PC-3 (cell line): ENCODE measurements around the gene ZP3. TPM values are rescaled to one million over a fixed set of nuclear protein-coding genes. Genes with fewer than 3 reads are reported as not detected.

Source experiments
- ATAC-seq: fragments of 200-7000 bp; cut with Tn5 transposase; 2 replicates; pipeline ENCODE4 v1.9.1; 2020; ENCODE audit warnings: mild to moderate bottlenecking, moderate library complexity
- BruUV-seq: library from RNA; stranded (reverse); fragments of 400-500 nt; replicated peaks from 2 replicates; lab custom pipeline; 2021; lab: Mats Ljungman, UMichigan
- CTCF ChIA-PET: fragments of 300-600 bp; sonication (Branson Sonifier 250); formaldehyde crosslinking; loops from one replicate; lab custom pipeline; 2022; ENCODE audit warnings: antibody characterized with exemption; lab: Charles Lee
- POLR2A ChIA-PET: fragments of 300-600 bp; sonication (Branson Sonifier 250); formaldehyde crosslinking; loops from one replicate; lab custom pipeline; 2022; ENCODE audit warnings: antibody characterized with exemption; ENCODE audit not compliant: unreplicated experiment; lab: Charles Lee
- DNase-seq: peaks from one replicate; pipeline ENCODE4 v3.0.0-alpha.2; 2015
- H2AFZ ChIP-seq: fragments of 300-600 bp; sonication (generic); 2 replicates; pipeline ENCODE4 v1.6.0; 2016; ENCODE audit warnings: antibody characterized with exemption, low read length
- H3F3A ChIP-seq: fragments of 300-600 bp; sonication (generic); one replicate; pipeline ENCODE4 v1.6.0; 2017; ENCODE audit warnings: antibody characterized with exemption, low read length, control low read depth, mild to moderate bottlenecking; ENCODE audit not compliant: unreplicated experiment
- H3K27ac ChIP-seq: fragments of 300-600 bp; sonication (generic); 2 replicates; pipeline ENCODE4 v1.5.1; 2016; ENCODE audit warnings: mild to moderate bottlenecking, low read length
- H3K27me3 ChIP-seq: fragments of 300-600 bp; sonication (generic); 2 replicates; pipeline ENCODE4 v1.6.1; 2016; ENCODE audit warnings: low read length, mixed read lengths
- H3K36me3 ChIP-seq: fragments of 300-600 bp; sonication (generic); 2 replicates; pipeline ENCODE4 v1.6.1; 2016; ENCODE audit warnings: low read depth, mixed run types, low read length, mixed read lengths
- H3K4me1 ChIP-seq: fragments of 300-600 bp; sonication (generic); 2 replicates; pipeline ENCODE4 v1.5.1; 2016; ENCODE audit warnings: low read length; ENCODE audit not compliant: insufficient read depth
- H3K4me2 ChIP-seq: fragments of 300-600 bp; sonication (generic); 2 replicates; pipeline ENCODE4 v1.6.0; 2016; ENCODE audit warnings: low read length
- H3K4me3 ChIP-seq: fragments of 300-600 bp; sonication (generic); 2 replicates; pipeline ENCODE4 v1.5.1; 2016; ENCODE audit warnings: mild to moderate bottlenecking, low read length, mixed read lengths
- H3K79me2 ChIP-seq: fragments of 300-600 bp; sonication (generic); 2 replicates; pipeline ENCODE4 v1.6.1; 2017; ENCODE audit warnings: low read length, mixed read lengths
- H3K9ac ChIP-seq: fragments of 300-600 bp; sonication (generic); 2 replicates; pipeline ENCODE4 v1.6.0; 2016; ENCODE audit warnings: mild to moderate bottlenecking, low read length
- H3K9me2 ChIP-seq: fragments of 300-600 bp; sonication (generic); replicated peaks from 2 replicates; pipeline ENCODE4 v1.6.1; 2016; ENCODE audit warnings: mixed run types, low read length, mixed read lengths
- H3K9me3 ChIP-seq: fragments of 300-600 bp; sonication (generic); 2 replicates; pipeline ENCODE4 v1.6.1; 2016; ENCODE audit warnings: low read length, mixed read lengths
- H4K20me1 ChIP-seq: fragments of 300-600 bp; sonication (generic); 2 replicates; pipeline ENCODE4 v1.6.1; 2016; ENCODE audit warnings: low read length, mixed read lengths
- EZH2 ChIP-seq: fragments of 300-600 bp; sonication (generic); IDR thresholded peaks from one replicate; pipeline ENCODE4 v1.6.1; 2017; ENCODE audit warnings: antibody characterized with exemption, mild to moderate bottlenecking, low read length; ENCODE audit not compliant: unreplicated experiment
- EZH2phosphoT487 ChIP-seq: fragments of 300-600 bp; sonication (generic); IDR thresholded peaks from 2 replicates; pipeline ENCODE4 v1.6.1; 2018; ENCODE audit warnings: mild to moderate bottlenecking, antibody characterized with exemption, low read length, borderline replicate concordance
- intact Hi-C: fragments of 100-400 bp; cut with micrococcal nuclease; formaldehyde crosslinking; loops from 2 replicates; pipeline ENCODE4 v1.9.0; 2023
- total RNA-seq: library from RNA; depleted of rRNA; stranded (reverse); fragments of >200 nt; gene quantifications from 2 replicates; pipeline ENCODE4 v1.2.3, GENCODE V29; 2014
- TF ChIP-seq, protein P1 (sequence below): fragments of 300-600 bp; sonication (generic); conservative IDR thresholded peaks from 2 replicates; pipeline ENCODE4 v1.5.1; 2017; ENCODE audit warnings: antibody characterized with exemption, low read depth, mild to moderate bottlenecking, low read length

Gene ZP3
- total RNA-seq, 1 experiment from 2014 or later, result 21.6 TPM

GRCh38 chr7:76395965-76396726 is 28.6 kb upstream of the ZP3 start:
- no peak overlapping the region for H2AFZ ChIP-seq
- POLR2A ChIA-PET, result no interaction called here
- H3K4me3 ChIP-seq, result no peak overlapping the region
- no peaks in the 10 kb centered on the region for H3K36me3 ChIP-seq
- no peaks in the 10 kb centered on the region for H3F3A ChIP-seq
- no TSS peak for BruUV-seq
- ATAC-seq, result no peak
- H3K9me3 ChIP-seq, result no peaks in the 10 kb centered on the region
- no peaks in the 10 kb centered on the region for H4K20me1 ChIP-seq
- CTCF ChIA-PET, result no interaction called here
- no peak overlapping the region for H3K9ac ChIP-seq
- intact Hi-C loops, result no loop called here
- peaks cover 28% of the 10 kb centered on the region for H3K4me1 ChIP-seq
- no peak for DNase-seq
- no peaks in the 10 kb centered on the region for H3K27me3 ChIP-seq
- TF ChIP-seq, protein P1, sequence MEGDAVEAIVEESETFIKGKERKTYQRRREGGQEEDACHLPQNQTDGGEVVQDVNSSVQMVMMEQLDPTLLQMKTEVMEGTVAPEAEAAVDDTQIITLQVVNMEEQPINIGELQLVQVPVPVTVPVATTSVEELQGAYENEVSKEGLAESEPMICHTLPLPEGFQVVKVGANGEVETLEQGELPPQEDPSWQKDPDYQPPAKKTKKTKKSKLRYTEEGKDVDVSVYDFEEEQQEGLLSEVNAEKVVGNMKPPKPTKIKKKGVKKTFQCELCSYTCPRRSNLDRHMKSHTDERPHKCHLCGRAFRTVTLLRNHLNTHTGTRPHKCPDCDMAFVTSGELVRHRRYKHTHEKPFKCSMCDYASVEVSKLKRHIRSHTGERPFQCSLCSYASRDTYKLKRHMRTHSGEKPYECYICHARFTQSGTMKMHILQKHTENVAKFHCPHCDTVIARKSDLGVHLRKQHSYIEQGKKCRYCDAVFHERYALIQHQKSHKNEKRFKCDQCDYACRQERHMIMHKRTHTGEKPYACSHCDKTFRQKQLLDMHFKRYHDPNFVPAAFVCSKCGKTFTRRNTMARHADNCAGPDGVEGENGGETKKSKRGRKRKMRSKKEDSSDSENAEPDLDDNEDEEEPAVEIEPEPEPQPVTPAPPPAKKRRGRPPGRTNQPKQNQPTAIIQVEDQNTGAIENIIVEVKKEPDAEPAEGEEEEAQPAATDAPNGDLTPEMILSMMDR, result no peak
- TF ChIP-seq EZH2 (no peak), EZH2phosphoT487 (no peak)
- H3K79me2 ChIP-seq, result peaks cover 11% of the 10 kb centered on the region
- no peak overlapping the region for H3K27ac ChIP-seq
- no peak overlapping the region for H3K4me2 ChIP-seq
- no peaks in the 10 kb centered on the region for H3K9me2 ChIP-seq

DNA sequence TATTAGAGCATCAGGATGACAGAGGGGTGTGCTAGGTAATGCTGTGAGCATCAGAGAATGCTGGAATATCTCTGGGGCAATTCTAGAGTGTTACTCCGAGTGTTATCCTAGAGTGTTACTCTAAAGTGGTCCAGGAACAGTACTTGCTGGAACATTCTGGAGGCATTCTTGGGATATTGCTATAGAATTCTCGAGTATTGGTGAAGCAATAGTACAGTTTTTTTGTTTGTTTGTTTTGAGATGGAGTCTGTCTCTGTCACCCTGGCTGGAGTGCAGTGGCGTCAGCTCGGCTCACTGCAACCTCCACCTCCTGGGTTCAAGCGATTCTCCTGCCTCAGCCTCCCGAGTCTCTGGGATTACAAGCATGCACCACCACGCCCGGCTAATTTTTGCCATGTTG is 27.9 kb upstream of the ZP3 start:
- Histone ChIP-seq H3K9me2 (no peaks in the 10 kb centered on the region), H3K4me2 (peak overlapping the region; percentile 95), H3K79me2 (peaks cover 11% of the 10 kb centered on the region), H3K4me3 (peak overlapping the region; percentile 69; the same call in 1 of the 2 replicates), H3F3A (no peaks in the 10 kb centered on the region), H4K20me1 (no peaks in the 10 kb centered on the region), H3K27me3 (no peaks in the 10 kb centered on the region), H2AFZ (peak overlapping the region; percentile 97), H3K9me3 (no peaks in the 10 kb centered on the region), H3K27ac (no peak overlapping the region), H3K36me3 (no peaks in the 10 kb centered on the region), H3K9ac (no peak overlapping the region), H3K4me1 (peaks cover 28% of the 10 kb centered on the region)
- ATAC-seq, result no peak
- CTCF ChIA-PET, result interaction anchor here (0.6 kb wide), 1 partner anchor 32 kb away, joined by 4 read pairs; no protein-coding TSS in a partner anchor
- TF ChIP-seq EZH2phosphoT487 (no peak), EZH2 (no peak)
- TF ChIP-seq, protein P1, result no peak
- POLR2A ChIA-PET, result no interaction called here
- no peak for DNase-seq
- intact Hi-C loops, result no loop called here
- BruUV-seq, result no TSS peak
